GM18868 (cell line): ENCODE data around the gene HOXD12.

Experiments used
- ATAC-seq: cut with Tn5 transposase; IDR thresholded peaks from one replicate; pipeline ENCODE4 v1.9.1; 2021; ENCODE audit warnings: mild to moderate bottlenecking, moderate library complexity; ENCODE audit not compliant: unreplicated experiment

HOXD12 gene

DNA sequence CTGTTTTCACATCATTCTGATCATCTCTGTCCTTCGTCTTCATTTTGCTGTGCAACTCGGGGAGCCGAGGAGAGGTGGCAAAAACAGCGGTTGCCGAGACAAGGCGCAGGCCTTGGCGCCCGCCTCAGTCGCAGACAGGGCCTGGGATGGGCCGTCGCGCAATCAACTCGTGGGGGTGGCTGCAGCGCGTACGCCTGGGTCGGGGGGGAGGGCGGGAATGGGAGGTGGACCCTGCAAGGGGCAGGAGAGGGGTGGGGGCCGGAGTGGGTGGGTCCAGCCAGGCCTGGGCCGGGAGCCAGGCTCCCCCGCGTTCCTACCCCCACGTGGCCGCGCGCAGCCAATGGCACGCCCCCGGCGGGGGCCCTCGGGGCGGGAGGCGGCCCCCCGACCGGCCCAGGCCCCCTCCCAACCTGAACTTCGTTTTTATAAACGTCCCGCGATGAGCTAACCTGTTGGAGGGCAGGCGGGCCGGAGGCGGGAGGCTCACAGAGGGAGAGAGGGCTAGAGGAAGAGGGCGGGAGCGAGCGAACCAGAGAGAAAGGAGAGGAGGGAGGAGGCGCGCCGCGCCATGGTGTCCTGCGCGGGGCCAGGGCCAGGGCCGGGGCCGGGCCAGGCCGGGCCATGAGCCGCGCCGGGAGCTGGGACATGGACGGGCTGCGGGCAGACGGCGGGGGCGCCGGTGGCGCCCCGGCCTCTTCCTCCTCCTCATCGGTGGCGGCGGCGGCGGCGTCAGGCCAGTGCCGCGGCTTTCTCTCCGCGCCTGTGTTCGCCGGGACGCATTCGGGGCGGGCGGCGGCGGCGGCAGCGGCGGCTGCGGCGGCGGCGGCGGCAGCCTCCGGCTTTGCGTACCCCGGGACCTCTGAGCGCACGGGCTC lies 7.1 kb upstream of the HOXD12 start, which contains the start of gene HOXD13:
Gene HOXD13, plus strand, starts transcription at position 452 of the 875 bp plus-strand sequence. Its CDS starts 170 bp downstream, at position 622.
- no peak for ATAC-seq

DNA sequence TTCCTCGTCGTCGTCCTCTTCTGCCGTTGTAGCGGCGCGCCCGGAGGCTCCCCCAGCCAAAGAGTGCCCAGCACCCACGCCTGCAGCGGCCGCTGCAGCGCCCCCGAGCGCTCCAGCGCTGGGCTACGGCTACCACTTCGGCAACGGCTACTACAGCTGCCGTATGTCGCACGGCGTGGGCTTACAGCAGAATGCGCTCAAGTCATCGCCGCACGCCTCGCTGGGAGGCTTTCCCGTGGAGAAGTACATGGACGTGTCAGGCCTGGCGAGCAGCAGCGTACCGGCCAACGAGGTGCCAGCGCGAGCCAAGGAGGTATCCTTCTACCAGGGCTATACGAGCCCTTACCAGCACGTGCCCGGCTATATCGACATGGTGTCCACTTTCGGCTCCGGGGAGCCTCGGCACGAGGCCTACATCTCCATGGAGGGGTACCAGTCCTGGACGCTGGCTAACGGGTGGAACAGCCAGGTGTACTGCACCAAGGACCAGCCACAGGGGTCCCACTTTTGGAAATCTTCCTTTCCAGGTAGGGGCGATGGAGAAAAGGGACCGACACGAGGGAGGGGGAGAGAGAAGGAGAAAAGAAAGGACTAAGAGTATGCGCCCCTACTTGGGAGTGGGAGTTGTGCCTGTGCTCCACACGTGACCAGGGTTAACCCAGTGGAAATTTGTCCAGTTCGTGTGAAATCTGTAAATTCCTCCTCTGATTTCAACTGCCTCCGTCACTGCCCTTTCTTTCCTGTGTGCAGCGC lies 6.3 kb upstream of the HOXD12 start:
- ATAC-seq, result no peak

DNA sequence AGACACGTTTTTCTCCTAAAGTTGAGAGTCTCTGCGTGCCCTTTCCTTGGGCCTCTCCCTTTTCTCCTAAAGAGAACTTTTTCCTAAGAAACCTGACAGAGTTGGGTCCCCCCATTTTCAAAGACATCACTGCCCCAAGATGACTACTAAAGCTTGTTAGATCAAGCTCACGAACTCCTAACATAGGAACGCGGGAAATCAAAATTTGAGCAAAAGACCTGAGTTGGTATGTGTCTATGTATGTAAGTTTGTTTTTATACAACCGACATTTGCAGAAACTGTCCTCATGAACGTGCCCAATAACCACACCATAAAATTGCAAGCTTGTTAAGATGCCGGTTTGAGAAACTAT lies 5.7 kb upstream of the HOXD12 start:
- no peak for ATAC-seq

DNA sequence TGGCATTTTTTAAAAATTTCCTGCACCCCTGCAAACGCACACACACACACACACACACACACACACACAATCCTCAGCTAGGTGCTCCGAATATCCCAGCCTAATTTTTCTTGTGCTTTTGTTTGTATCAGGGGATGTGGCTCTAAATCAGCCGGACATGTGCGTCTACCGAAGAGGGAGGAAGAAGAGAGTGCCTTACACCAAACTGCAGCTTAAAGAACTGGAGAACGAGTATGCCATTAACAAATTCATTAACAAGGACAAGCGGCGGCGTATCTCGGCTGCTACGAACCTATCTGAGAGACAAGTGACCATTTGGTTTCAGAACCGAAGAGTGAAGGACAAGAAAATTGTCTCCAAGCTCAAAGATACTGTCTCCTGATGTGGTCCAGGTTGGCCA lies 5.2 kb upstream of the HOXD12 start:
- ATAC-seq, result no peak

DNA sequence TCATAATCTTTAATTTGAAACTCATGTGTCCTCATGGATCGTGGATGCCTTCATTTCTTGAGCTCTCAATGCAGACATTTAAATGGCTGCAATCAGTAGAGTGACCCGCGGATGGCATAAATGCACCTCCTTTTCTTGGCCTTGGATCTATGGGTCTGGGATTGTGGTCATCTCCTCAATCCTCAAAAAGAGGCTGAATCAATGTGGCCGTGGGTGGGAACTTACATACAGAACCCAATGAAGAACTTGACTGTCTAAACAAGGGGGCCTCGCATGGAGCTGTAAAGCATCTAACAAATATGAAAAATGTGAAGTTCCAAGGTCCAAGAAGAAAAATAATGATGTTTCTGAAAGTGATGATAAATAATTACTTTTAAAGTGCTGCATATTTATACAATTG lies 4.2 kb upstream of the HOXD12 start:
- ATAC-seq, result no peak

DNA sequence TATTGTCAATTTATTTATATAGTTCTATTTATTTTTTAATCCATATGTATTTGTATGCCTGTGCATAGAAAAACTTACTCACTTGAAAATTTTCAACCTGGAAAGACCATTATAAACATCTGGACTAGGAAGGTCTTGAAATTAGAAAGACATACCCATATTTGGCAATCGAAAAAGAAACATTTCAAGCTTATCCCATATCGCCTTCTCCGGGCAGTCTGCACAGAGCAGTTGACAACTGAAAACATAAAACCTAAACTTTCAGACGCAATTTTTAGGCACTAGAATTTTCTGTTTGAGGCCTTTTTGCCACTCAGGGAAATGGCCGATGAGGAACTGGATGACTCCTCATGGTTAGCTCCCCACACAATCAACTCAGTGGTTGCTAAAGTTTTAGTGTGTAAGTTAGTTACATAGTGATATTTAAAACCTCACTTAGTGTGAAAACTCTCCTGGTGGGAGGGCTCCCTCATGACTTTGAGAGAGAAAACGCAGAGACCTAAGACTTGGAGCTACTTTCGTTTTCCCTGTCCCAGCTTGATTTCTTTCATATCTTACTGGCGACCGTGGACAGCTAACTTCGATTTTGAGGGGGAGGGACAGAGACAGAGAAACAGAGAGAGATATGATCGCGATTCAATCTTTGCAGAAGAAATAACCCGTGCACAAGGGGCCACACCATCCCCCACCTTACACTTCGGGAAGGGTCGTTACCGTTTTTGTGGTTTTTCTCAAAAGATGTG lies 3.2 kb upstream of the HOXD12 start:
- no peak for ATAC-seq

DNA sequence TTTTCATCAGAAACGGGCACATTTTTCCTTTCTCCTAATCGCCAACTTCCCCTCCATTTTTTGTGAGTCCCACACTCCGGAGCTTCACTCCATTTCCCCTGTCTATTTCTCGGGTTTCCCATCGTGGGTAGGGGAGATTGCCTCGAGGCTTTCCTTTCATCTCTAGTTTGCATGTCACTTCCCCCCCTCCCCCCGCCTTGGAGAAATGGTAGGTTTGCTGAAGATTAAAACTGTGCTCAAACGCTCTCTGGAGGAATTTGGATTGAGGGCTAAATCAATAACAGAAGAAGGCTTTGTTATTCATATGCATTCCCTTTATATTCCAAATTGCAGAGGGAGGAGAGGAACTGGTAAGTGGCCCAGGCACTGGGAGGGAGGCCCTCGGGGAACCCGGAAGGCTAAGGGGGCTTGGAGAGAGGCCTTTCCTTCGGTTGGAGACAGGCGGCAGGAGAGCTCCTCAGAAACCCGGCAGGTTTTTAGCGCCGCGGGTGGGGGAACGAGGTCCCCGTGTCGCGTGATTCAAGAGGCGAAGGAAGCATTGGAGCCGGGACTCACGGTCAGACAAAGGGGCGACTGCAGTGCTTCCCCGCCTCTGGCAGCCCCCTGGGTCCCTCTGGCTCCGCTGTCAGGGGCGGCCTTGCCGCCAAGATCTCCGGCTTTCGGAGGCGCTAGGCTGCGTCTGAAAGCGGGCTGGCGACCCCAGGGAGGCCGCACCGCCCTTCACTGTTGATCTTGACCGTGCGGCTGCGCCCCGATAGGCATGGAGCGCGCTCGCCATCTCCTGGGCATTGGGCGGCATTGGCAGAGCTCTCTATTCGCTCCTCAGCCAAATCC lies 2.4 kb upstream of the HOXD12 start:
- peak; percentile 95 for ATAC-seq

DNA sequence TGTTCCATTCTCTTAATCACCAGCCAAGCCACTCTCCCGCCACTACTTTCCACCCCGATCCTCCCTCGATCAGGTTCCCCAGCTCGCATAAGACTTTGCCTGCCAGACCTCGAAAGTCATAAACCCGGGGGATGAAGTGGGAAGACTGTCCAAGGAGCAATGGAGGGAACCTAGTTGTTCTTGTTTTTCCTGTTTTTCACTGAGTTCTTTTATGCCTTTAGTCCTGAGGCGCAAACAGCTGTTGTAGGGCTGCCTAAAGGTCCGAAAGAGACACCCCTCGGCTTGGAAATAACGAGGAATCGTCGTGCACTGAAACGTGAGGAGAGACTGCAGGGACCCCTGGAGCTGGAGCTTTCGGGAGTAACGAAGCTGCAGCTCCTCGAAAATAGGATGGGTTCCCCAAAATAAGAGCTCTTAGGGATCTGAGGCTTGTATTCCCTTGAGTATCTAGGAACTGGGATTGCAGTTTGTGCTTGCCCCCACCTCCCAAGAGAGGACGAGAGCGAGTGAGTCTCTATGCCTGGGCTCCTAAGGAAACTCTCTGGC lies 1.7 kb upstream of the HOXD12 start:
- ATAC-seq, result no peak

DNA sequence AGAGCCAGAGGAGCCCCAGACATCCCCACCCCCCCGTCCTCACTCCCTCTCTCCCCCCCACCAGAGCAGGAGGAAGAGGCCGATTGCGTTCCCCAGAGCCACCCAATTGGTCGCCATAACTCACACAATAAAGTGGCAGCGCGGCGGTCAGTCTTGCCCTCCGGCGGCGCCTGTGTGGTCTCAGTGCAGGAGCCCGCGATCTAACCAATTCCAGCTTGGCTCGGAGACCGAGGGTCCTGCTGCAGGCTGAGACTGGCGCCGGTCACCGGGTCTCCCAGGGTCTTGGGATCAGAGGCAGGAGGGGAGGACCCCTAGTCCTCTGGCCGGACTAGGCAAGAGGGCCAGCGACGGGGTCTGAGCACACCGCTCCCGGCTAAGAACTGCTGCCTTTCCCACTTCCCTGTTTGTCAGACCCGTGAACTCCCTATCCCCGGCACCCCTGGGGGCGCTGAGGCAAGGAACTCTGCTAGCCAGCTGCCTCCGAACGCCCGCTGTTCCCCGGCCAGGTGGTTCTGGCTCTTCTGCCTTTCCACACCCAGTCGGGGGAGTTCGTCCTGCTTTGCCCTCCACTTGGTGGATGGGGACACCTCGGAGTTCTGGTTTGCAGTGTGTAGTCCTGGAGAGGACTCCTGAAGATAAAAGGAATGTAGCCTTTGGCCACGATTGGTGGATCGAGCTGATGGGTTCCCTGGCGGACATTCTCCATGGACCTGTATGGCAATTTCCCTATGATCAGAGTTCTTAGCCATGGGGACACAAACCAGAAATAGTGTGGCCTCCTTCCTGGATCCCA lies 1.0 kb upstream of the HOXD12 start:
- ATAC-seq, result no peak

DNA sequence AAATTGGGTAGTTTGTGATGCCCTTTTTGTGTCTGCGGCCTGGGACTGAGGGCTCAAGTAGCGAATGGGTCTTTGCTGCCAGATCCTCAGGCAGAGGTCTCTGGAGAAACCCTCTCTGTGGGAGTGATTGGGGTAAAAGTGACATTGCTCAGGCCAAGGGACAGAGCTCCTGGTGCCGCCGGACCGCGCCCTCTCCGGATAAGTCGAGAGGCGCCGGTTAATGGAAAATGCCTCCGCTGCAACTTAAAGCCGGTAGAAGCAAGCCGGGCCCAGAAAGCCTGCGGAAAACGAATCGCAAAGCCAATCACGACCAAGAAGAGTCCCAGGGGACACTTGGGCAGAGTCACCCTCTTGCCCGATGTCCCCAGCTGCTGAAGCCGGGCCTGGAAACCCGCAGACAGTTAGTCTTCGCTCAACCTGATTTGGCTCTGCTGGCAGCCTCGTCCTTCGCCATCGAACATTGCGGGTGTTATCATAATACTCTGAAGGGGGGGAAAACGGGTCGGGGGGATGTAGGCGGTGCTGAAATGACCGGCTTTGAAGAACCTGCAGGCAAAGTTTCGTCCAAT lies 352 bp upstream of the HOXD12 start:
- ATAC-seq, result no peak

DNA sequence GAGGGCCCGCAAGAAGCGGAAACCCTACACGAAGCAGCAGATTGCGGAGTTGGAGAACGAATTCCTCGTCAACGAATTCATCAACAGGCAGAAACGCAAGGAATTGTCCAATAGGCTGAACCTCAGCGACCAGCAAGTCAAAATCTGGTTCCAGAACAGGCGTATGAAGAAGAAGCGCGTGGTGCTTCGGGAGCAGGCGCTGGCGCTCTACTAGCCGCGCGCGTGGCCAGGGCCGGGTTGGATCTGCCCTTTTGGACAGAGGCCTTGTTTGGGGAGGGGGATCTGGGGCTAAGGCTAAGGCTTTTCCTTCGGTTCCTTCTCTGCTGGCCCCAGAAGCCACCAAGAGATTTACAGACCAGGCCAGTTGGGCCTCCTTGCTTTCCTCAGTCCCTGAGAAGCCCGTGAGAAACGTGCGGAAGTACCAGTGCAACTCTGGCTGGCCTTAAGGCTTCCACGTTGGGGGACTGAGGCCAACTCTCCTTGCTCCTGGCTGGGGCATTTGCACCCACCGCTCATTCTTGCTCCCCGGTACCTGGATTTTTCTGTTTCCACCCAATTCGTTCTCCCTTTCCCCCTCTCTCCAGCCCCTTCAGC lies 1.0 kb downstream of the HOXD12 start:
- ATAC-seq, result no peak

DNA sequence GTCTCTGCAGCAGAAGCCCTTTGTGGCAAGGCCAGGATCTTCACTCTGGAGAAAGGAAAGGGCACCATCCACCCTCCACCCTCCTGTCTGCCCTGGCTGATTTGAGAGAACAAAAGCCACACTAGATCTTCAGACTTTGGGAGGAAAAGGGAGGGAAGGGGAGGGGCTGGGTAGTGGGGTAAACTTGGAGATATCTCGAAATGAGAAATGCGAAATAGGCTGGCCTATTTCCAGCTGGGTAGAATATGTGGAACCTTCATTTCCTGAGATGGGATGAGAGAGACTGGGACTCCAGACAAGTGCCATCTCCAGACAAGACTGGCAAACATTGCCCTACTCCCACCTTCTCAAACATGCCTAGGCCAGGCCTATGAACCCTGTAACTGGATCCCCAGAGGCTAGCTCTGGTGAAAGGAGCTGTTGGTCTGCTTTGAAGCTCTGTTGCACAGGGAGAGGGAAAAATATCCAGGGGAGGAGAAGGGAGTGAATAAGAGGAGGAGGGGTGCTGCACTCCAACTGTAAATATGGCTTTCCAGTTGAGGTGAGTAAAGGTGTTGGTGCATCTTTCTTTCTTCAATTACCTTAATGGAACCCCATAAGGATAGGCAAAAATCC lies 1.7 kb downstream of the HOXD12 start:
- ATAC-seq, result no peak

DNA sequence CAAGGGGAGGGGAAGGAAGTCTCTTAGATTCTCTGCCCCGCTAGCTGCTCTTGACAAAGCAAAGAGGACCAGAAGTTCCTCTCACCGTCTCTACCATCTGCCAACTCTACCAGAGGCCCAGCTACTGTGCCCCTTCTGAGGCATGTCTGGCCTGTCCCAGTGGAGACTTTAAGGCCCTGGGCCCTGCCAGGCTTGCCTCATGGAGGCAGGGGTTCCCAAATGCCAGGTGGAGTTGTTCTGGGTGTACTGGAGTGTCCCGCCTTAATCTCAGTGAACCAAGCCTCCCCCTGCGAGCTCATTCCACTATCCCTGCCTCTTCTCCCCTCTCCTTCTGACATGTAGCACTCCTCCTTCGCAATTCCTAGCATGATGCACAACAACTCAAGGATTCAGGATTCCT lies 2.2 kb downstream of the HOXD12 start:
- no peak for ATAC-seq

DNA sequence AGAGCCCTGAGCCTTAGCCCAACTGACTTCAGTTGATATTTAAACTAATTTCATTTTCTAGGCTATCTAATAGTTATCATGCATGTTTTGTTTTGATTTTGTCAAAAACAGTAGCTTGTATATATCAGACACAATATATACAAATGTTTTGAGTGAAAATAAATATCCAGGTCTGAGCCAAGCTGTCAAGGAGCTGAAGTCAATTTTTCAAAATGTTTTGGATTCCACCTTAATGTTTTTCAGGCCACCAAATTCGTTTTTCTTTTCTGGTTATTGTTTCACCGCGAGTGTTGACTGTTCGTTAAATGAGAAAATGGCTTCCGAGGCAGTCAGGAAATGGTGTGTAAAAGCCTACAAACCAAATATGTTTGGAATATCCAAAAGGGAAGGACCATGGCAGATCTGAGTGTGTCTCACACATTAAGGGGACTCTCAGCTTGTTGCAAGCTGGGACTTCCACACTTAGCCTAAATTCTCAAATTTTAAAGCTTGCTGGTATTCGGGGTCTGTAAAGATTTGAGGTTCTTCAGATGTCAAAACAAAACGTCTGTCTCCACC lies 2.8 kb downstream of the HOXD12 start:
- no peak for ATAC-seq

DNA sequence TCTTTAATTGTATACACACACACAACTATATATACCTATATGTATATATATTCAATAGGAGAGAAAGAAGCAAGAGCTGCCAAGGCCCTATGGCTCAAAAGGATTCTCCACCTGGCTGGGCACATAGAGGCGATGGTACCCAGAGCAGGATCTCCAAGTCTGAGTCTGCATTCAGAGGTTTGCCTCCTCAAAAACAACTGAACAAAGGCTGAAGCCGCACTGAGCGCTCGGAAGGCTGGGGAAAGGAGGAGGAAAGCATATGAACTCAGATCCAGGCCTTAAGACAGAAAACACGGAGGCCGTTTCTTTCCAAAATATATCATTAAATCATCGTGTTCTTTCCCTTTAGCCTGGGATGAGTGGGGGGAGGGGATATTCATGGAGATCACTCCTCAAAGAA lies 3.6 kb downstream of the HOXD12 start:
- no peak for ATAC-seq

DNA sequence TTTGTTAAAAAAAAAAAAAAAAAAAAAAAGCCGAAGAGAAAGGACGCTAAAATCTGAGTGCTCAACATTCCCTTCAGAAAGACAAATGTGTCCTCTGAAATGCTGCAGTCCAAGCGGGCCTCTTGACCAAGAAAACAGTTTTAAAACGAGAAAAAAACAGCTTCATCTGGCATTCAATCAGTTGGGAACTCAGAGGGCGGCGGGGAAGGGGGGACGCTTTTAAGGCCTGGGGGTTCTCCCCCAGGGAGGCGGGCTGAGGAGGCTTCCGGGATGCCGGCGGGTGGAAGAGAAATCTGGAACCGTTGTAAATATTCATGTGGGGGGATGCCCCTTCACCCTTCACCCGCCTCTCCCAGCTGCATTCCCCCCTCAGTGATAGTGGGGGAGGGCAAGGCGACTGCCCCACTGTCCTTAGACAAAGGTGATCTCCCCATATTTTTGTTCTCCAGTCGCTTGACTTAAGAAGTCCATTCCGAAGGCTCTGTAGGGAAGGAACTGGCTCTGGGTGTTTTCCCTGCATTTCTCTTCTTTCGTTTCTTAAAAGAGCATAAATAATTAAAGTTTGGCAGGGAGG lies 4.2 kb downstream of the HOXD12 start:
- ATAC-seq, result no peak

DNA sequence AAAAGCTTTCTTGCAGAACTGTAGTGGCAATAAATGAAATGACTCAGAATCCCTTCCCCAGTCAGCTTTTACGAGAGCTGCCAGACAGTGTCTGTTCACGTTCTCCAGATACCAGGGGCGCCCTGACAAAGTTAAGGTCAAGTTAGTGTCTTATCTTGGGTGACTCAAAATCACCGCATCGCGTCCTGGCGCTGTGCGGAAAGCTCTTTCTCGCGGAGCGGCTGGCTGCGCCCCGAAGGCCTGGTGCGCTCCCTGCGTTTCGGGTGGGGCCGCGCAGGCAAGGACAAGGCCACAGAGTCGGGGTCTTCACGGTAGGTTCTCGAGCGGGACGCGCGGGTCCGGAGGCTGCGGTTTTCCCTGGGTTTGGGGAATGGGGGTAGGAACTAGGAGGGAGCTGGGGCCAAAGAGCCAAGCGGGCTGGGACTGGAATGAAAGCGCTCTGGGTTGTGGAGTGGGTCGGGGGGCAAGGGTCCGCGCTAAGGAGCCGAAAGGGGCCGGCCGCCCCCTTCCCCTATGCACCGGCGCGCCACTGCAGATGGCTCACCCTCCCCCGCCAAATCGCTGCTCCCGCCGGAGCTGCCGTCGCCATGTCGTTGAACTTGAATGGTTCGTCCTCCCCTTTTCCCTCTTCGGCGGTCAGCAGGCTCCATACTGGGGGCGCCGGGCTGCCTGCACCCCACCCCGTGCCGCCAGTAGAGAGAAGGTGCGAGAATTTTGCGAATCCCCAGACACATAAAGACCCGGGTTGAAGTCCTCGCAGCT lies 4.9 kb downstream of the HOXD12 start:
- no peak for ATAC-seq
